Body of pancreas (tissue), 4 donors: ENCODE data around the gene EPM2A.

Experiments
- POLR2A ChIP-seq, 3 donors: fragments of 450-650 bp; IDR thresholded peaks; one replicate each; pipeline ENCODE4 v1.6.1; 2016; ENCODE audit warnings: antibody characterized with exemption in 3 of 3, mild to moderate bottlenecking in 2 of 3
- TF ChIP-seq, protein P1 (sequence below), 7 experiments: fragments of 450-650 bp in 4 of 7; fragments of 200-600 bp in 3 of 7; sonication (generic) in 3 of 7; IDR thresholded peaks; one replicate each; pipeline ENCODE4 v1.5.1; 2016 to 2019; ENCODE audit warnings: antibody characterized with exemption in 7 of 7

- TF ChIP-seq, protein P1, sequence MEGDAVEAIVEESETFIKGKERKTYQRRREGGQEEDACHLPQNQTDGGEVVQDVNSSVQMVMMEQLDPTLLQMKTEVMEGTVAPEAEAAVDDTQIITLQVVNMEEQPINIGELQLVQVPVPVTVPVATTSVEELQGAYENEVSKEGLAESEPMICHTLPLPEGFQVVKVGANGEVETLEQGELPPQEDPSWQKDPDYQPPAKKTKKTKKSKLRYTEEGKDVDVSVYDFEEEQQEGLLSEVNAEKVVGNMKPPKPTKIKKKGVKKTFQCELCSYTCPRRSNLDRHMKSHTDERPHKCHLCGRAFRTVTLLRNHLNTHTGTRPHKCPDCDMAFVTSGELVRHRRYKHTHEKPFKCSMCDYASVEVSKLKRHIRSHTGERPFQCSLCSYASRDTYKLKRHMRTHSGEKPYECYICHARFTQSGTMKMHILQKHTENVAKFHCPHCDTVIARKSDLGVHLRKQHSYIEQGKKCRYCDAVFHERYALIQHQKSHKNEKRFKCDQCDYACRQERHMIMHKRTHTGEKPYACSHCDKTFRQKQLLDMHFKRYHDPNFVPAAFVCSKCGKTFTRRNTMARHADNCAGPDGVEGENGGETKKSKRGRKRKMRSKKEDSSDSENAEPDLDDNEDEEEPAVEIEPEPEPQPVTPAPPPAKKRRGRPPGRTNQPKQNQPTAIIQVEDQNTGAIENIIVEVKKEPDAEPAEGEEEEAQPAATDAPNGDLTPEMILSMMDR (IDR thresholded peaks at IDR 0.05), result no peak
- no peak for TF ChIP-seq POLR2A (IDR thresholded peaks at IDR 0.05)
Measured at GRCh38 chr6:145608850-145609249, 126.5 kb downstream of the EPM2A start.
